PC-3 (cell line): ENCODE measurements around the gene BCL7C. TPM values are rescaled to one million over a fixed set of nuclear protein-coding genes. Genes with fewer than 3 reads are reported as not detected.
"Not testable (repeated sequence)": the region's sequence is repeated elsewhere in the genome, so short reads cannot be mapped to it uniquely, and the experiment has no call there.

Experiments used
- ATAC-seq: fragments of 200-7000 bp; cut with Tn5 transposase; 2 replicates; pipeline ENCODE4 v1.9.1; 2020; ENCODE audit warnings: mild to moderate bottlenecking, moderate library complexity
- BruUV-seq: library from RNA; stranded (reverse); fragments of 400-500 nt; replicated peaks from 2 replicates; lab custom pipeline; 2021; lab: Mats Ljungman, UMichigan
- CTCF ChIA-PET: fragments of 300-600 bp; sonication (Branson Sonifier 250); formaldehyde crosslinking; loops from one replicate; lab custom pipeline; 2022; ENCODE audit warnings: antibody characterized with exemption; lab: Charles Lee
- POLR2A ChIA-PET: fragments of 300-600 bp; sonication (Branson Sonifier 250); formaldehyde crosslinking; loops from one replicate; lab custom pipeline; 2022; ENCODE audit warnings: antibody characterized with exemption; ENCODE audit not compliant: unreplicated experiment; lab: Charles Lee
- DNase-seq: peaks from one replicate; pipeline ENCODE4 v3.0.0-alpha.2; 2015
- H2AFZ ChIP-seq: fragments of 300-600 bp; sonication (generic); 2 replicates; pipeline ENCODE4 v1.6.0; 2016; ENCODE audit warnings: antibody characterized with exemption, low read length
- H3F3A ChIP-seq: fragments of 300-600 bp; sonication (generic); one replicate; pipeline ENCODE4 v1.6.0; 2017; ENCODE audit warnings: antibody characterized with exemption, low read length, control low read depth, mild to moderate bottlenecking; ENCODE audit not compliant: unreplicated experiment
- H3K27ac ChIP-seq: fragments of 300-600 bp; sonication (generic); 2 replicates; pipeline ENCODE4 v1.5.1; 2016; ENCODE audit warnings: mild to moderate bottlenecking, low read length
- H3K27me3 ChIP-seq: fragments of 300-600 bp; sonication (generic); 2 replicates; pipeline ENCODE4 v1.6.1; 2016; ENCODE audit warnings: low read length, mixed read lengths
- H3K36me3 ChIP-seq: fragments of 300-600 bp; sonication (generic); 2 replicates; pipeline ENCODE4 v1.6.1; 2016; ENCODE audit warnings: low read depth, mixed run types, low read length, mixed read lengths
- H3K4me1 ChIP-seq: fragments of 300-600 bp; sonication (generic); 2 replicates; pipeline ENCODE4 v1.5.1; 2016; ENCODE audit warnings: low read length; ENCODE audit not compliant: insufficient read depth
- H3K4me2 ChIP-seq: fragments of 300-600 bp; sonication (generic); 2 replicates; pipeline ENCODE4 v1.6.0; 2016; ENCODE audit warnings: low read length
- H3K4me3 ChIP-seq: fragments of 300-600 bp; sonication (generic); 2 replicates; pipeline ENCODE4 v1.5.1; 2016; ENCODE audit warnings: mild to moderate bottlenecking, low read length, mixed read lengths
- H3K79me2 ChIP-seq: fragments of 300-600 bp; sonication (generic); 2 replicates; pipeline ENCODE4 v1.6.1; 2017; ENCODE audit warnings: low read length, mixed read lengths
- H3K9ac ChIP-seq: fragments of 300-600 bp; sonication (generic); 2 replicates; pipeline ENCODE4 v1.6.0; 2016; ENCODE audit warnings: mild to moderate bottlenecking, low read length
- H3K9me2 ChIP-seq: fragments of 300-600 bp; sonication (generic); replicated peaks from 2 replicates; pipeline ENCODE4 v1.6.1; 2016; ENCODE audit warnings: mixed run types, low read length, mixed read lengths
- H3K9me3 ChIP-seq: fragments of 300-600 bp; sonication (generic); 2 replicates; pipeline ENCODE4 v1.6.1; 2016; ENCODE audit warnings: low read length, mixed read lengths
- H4K20me1 ChIP-seq: fragments of 300-600 bp; sonication (generic); 2 replicates; pipeline ENCODE4 v1.6.1; 2016; ENCODE audit warnings: low read length, mixed read lengths
- EZH2 ChIP-seq: fragments of 300-600 bp; sonication (generic); IDR thresholded peaks from one replicate; pipeline ENCODE4 v1.6.1; 2017; ENCODE audit warnings: antibody characterized with exemption, mild to moderate bottlenecking, low read length; ENCODE audit not compliant: unreplicated experiment
- EZH2phosphoT487 ChIP-seq: fragments of 300-600 bp; sonication (generic); IDR thresholded peaks from 2 replicates; pipeline ENCODE4 v1.6.1; 2018; ENCODE audit warnings: mild to moderate bottlenecking, antibody characterized with exemption, low read length, borderline replicate concordance
- intact Hi-C: fragments of 100-400 bp; cut with micrococcal nuclease; formaldehyde crosslinking; loops from 2 replicates; pipeline ENCODE4 v1.9.0; 2023
- total RNA-seq: library from RNA; depleted of rRNA; stranded (reverse); fragments of >200 nt; gene quantifications from 2 replicates; pipeline ENCODE4 v1.2.3, GENCODE V29; 2014
- TF ChIP-seq, protein P1 (sequence below): fragments of 300-600 bp; sonication (generic); conservative IDR thresholded peaks from 2 replicates; pipeline ENCODE4 v1.5.1; 2017; ENCODE audit warnings: antibody characterized with exemption, low read depth, mild to moderate bottlenecking, low read length

BCL7C gene
- total RNA-seq, 1 experiment from 2014 or later = 75.6 TPM

DNA sequence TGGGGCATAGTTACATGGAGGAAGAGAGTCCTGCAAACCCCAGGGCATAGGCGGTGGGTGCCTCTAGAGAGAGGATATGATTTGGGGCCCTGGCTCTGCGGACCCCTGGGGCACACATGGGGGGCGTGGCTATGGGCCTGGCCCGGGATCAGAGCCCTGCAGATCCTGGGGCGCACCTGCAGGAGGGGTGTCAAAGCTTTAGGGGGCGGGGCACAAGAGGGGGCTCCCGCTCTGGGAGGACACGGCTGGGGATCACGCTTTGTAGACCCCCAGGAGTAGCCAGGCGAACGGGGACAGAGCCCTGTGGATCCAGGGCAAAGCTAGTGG lies 497 bp downstream of the BCL7C start:
- H3F3A ChIP-seq = peaks cover 8% of the 10 kb centered on the region
- H3K4me1 ChIP-seq = peaks cover 28% of the 10 kb centered on the region
- H3K27ac ChIP-seq = no peak overlapping the region
- no peaks in the 10 kb centered on the region for H3K36me3 ChIP-seq
- TF ChIP-seq EZH2phosphoT487 (no peak), EZH2 (no peak)
- TF ChIP-seq, protein P1, sequence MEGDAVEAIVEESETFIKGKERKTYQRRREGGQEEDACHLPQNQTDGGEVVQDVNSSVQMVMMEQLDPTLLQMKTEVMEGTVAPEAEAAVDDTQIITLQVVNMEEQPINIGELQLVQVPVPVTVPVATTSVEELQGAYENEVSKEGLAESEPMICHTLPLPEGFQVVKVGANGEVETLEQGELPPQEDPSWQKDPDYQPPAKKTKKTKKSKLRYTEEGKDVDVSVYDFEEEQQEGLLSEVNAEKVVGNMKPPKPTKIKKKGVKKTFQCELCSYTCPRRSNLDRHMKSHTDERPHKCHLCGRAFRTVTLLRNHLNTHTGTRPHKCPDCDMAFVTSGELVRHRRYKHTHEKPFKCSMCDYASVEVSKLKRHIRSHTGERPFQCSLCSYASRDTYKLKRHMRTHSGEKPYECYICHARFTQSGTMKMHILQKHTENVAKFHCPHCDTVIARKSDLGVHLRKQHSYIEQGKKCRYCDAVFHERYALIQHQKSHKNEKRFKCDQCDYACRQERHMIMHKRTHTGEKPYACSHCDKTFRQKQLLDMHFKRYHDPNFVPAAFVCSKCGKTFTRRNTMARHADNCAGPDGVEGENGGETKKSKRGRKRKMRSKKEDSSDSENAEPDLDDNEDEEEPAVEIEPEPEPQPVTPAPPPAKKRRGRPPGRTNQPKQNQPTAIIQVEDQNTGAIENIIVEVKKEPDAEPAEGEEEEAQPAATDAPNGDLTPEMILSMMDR = no peak
- H3K79me2 ChIP-seq = peaks cover 13% of the 10 kb centered on the region
- no peak for ATAC-seq
- H3K4me3 ChIP-seq = peak overlapping the region; percentile 87
- ChIA-PET POLR2A (no interaction called here), CTCF (no interaction called here)
- no peaks in the 10 kb centered on the region for H3K9me3 ChIP-seq
- H3K27me3 ChIP-seq = no peaks in the 10 kb centered on the region
- no peak for DNase-seq
- no peaks in the 10 kb centered on the region for H3K9me2 ChIP-seq
- intact Hi-C loops = no loop called here
- peak overlapping the region; percentile 72; the same call in 1 of the 2 replicates for H2AFZ ChIP-seq
- peak overlapping the region; percentile 87 for H3K9ac ChIP-seq
- no TSS peak for BruUV-seq
- no peaks in the 10 kb centered on the region for H4K20me1 ChIP-seq
- H3K4me2 ChIP-seq = peak overlapping the region; percentile 97

DNA sequence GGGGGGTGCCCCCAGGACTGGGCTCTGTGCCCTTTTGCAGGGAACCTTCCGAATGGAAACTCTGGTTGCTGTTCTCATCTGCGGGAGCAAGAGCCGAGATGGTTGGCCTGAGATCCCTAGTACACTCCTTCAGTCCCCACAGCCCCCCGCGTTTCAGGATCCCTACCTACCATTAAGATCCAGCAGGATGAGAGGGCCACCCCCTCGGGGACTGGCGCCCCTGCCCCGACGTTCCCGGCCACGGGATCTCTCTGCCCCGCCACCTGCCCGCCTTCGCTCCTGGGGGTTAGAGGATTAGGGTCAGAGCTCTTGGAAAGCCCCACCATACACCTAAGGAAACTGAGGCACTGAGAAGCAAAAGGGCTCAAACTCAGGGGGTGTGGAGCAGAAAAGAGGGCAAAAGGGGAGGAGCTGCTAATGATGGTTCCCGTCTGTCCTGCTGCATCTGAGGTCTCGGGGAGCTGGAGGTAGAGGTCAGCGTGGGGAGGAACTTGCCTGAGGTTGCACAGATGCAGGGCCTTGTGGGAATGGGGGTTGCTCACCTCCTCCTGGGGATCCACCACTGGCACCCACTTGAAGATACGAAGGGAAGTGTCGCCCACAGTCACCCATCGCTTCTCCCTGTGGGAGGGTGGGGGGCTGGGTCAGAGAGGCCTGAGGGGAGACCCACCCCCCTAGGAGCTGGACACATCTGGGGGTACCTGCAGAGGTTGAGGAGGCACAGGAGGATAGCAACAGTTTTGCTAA lies 1.0 kb downstream of the BCL7C start:
- no peak overlapping the region for H3K27ac ChIP-seq
- ATAC-seq (no peak), DNase-seq (no peak)
- H3F3A ChIP-seq = peaks cover 8% of the 10 kb centered on the region
- ChIA-PET CTCF (no interaction called here), POLR2A (no interaction called here)
- H3K9ac ChIP-seq = peak overlapping the region; percentile 87
- no peaks in the 10 kb centered on the region for H4K20me1 ChIP-seq
- TSS peak; percentile 8 for BruUV-seq
- H3K4me2 ChIP-seq = peak overlapping the region; percentile 97
- peak overlapping the region; percentile 87 for H3K4me3 ChIP-seq
- no peaks in the 10 kb centered on the region for H3K9me2 ChIP-seq
- H3K9me3 ChIP-seq = no peaks in the 10 kb centered on the region
- intact Hi-C loops = no loop called here
- H3K4me1 ChIP-seq = peaks cover 28% of the 10 kb centered on the region
- peak overlapping the region; percentile 72; the same call in 1 of the 2 replicates for H2AFZ ChIP-seq
- no peaks in the 10 kb centered on the region for H3K36me3 ChIP-seq
- H3K79me2 ChIP-seq = peaks cover 13% of the 10 kb centered on the region
- H3K27me3 ChIP-seq = no peaks in the 10 kb centered on the region
- no peak for TF ChIP-seq EZH2
- TF ChIP-seq, protein P1 = no peak
- TF ChIP-seq EZH2phosphoT487 = no peak

DNA sequence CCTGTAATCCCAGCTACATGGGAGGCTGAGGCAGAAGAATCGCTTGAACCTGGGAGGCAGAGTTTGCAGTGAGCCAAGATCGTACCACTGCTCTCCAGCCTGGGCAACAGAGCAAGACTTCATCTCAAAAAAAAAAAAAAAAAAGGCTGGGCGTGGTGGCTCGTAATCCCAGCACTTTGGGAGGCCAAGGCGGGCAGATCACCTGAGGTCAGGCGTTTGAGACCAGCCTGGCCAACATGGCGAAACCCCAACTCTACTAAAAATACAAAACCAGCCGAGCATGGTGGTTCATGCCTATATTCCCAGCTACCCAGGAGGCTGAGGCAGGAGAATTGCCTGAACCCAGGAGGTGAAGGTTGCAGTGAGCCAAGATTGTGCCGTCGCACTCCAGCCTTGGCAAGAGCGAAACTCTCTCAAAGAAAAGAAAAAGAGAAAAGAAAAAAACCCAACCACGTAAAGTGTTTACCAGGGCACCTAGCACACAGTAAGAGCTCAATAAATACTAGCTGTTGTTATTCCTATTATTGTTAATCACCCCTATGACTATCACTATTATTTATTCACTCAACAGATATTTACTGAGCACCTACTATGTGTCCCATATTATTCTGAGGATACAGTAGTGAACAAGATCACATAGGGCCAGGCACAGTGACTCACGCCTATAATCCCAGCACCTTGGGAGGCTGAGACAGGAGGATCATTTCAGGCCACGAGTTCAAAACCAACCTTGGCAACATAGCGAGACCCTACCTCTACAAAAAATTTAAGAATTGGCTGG lies 2.6 kb downstream of the BCL7C start:
- BruUV-seq, H3K27me3 ChIP-seq, intact Hi-C loops, H3K9ac ChIP-seq, H3K36me3 ChIP-seq, H3F3A ChIP-seq, H2AFZ ChIP-seq, H3K9me3 ChIP-seq, CTCF ChIA-PET, H3K27ac ChIP-seq, H3K4me2 ChIP-seq, H3K4me3 ChIP-seq, ATAC-seq, POLR2A ChIA-PET, DNase-seq, H4K20me1 ChIP-seq, H3K9me2 ChIP-seq: not testable (repeated sequence)
- Histone ChIP-seq H3K4me1 (peaks cover 21% of the 10 kb centered on the region), H3K79me2 (peaks cover 13% of the 10 kb centered on the region)
